Left hindlimb (tissue), 1 donor: ENCODE data around the gene SPATA2L.
"Not testable (repeated sequence)": the region's sequence is repeated elsewhere in the genome, so short reads cannot be mapped to it uniquely, and the experiment has no call there.

Experiments used
- DNase-seq: peaks from one replicate; pipeline ENCODE4 v3.0.0-alpha.2; 2018

SPATA2L gene

GRCh38 chr16:89706518-89707260, 5.2 kb upstream of the SPATA2L start:
- no peak for DNase-seq

- DNase-seq, result peak; percentile 27
These were observed 3.5 kb upstream of the SPATA2L start for GRCh38 chr16:89705006-89705405.

GRCh38 chr16:89704281-89704680, 2.8 kb upstream of the SPATA2L start:
- DNase-seq, result no peak

- peak; percentile 53 for DNase-seq
These were observed 668 bp downstream of the SPATA2L start for GRCh38 chr16:89700649-89701424.

GRCh38 chr16:89700100-89700648, 1.3 kb downstream of the SPATA2L start:
- DNase-seq, result peak; percentile 94

GRCh38 chr16:89699629-89700099, 1.8 kb downstream of the SPATA2L start:
- DNase-seq, result not testable (repeated sequence)

- DNase-seq, result peak; percentile 15
These were observed 2.8 kb downstream of the SPATA2L start for GRCh38 chr16:89698717-89699116.

- DNase-seq, result peak; percentile 38
These were observed 3.7 kb downstream of the SPATA2L start for GRCh38 chr16:89697616-89698331.

- DNase-seq, result peak; percentile 61
These were observed 4.3 kb downstream of the SPATA2L start for GRCh38 chr16:89697161-89697615.

- peak; percentile 31 for DNase-seq
These were observed 4.8 kb downstream of the SPATA2L start for GRCh38 chr16:89696670-89697128.

- no peak for DNase-seq
These were observed 5.4 kb downstream of the SPATA2L start for GRCh38 chr16:89695875-89696669.

- peak; percentile 33 for DNase-seq
These were observed 6.2 kb downstream of the SPATA2L start for GRCh38 chr16:89695086-89695874.

- not testable (repeated sequence) for DNase-seq
These were observed 6.8 kb downstream of the SPATA2L start for GRCh38 chr16:89694784-89695085.

GRCh38 chr16:89693931-89694783, 7.3 kb downstream of the SPATA2L start:
- no peak for DNase-seq

GRCh38 chr16:89693289-89693731, 8.2 kb downstream of the SPATA2L start:
- no peak for DNase-seq

- DNase-seq, result no peak
These were observed 9.4 kb downstream of the SPATA2L start for GRCh38 chr16:89691986-89692569.

- DNase-seq, result no peak
These were observed 10.1 kb downstream of the SPATA2L start for GRCh38 chr16:89691231-89691985.

GRCh38 chr16:89690392-89690901, 11.1 kb downstream of the SPATA2L start:
- no peak for DNase-seq

- not testable (repeated sequence) for DNase-seq
These were observed 11.9 kb downstream of the SPATA2L start for GRCh38 chr16:89689621-89690020.
